SK-N-MC (cell line): ENCODE results near the gene ROCK2.

Experiments
- DNase-seq: peaks from one replicate; pipeline ENCODE4 v3.0.0-alpha.2; 2011; ENCODE audit warnings: low read depth, low spot score
- H3K27ac ChIP-seq: fragments of 200-600 bp; sonication (generic); 2 replicates; pipeline ENCODE4 v1.5.1; 2016; ENCODE audit warnings: mixed run types
- H3K36me3 ChIP-seq: fragments of 200-600 bp; sonication (generic); 2 replicates; pipeline ENCODE4 v1.6.1; 2017; ENCODE audit warnings: antibody characterized with exemption, low read length, mixed read lengths; ENCODE audit not compliant: insufficient read depth
- H3K4me3 ChIP-seq: fragments of 200-600 bp; sonication (generic); 2 replicates; pipeline ENCODE4 v1.5.1; 2016
- H3K9ac ChIP-seq: fragments of 200-600 bp; sonication (generic); 2 replicates; pipeline ENCODE4 v1.8.0; 2017; ENCODE audit warnings: mixed run types, mixed read lengths; ENCODE audit not compliant: insufficient read length
- H3K9me3 ChIP-seq: fragments of 200-600 bp; sonication (generic); 2 replicates; pipeline ENCODE4 v1.6.1; 2017; ENCODE audit warnings: low read depth, mild to moderate bottlenecking, antibody characterized with exemption, low read length, moderate library complexity, mixed read lengths
- EZH2 ChIP-seq: fragments of 200-600 bp; sonication (generic); IDR thresholded peaks from one replicate; pipeline ENCODE4 v1.6.1; 2017; ENCODE audit warnings: antibody characterized with exemption
- FOXP2 ChIP-seq: optimal IDR thresholded peaks from 2 replicates; pipeline ENCODE3; 2011; ENCODE audit warnings: mild to moderate bottlenecking, moderate library complexity; ENCODE audit not compliant: insufficient read depth; ENCODE audit errors: extremely low read length, control extremely low read depth
- POLR2AphosphoS5 ChIP-seq: IDR thresholded peaks from 2 replicates; pipeline ENCODE4 v1.6.1; 2012; ENCODE audit warnings: mild to moderate bottlenecking, low read depth, low read length, borderline replicate concordance

ROCK2 gene

DNA sequence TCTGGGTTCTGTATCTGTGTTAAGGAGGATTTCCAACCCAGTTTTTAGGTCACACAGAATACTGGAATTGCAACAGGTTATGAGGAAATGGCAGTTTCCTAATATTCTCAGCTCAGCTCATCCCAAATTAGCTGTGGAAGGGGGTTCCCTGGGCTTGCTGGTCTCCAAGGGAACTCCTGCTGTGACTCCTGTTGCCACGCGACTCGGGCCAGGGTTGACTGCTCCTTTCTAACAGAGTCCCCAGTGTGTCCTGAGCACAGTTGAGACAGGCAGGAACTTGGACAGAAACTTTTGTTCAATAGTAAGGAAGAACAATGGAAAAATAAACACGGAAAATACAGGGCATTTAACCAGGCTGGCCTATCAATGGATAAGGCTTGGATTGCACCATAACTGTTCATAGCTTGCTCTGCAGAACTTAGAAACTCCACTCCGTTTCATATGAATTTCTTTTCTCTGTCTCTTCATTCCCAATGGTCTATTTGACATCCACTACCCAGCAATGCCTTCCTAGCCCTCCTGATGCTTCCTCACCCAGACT lies 3.8 kb upstream of the ROCK2 start:
- H3K9me3 ChIP-seq: no peaks in the 10 kb centered on the region
- no peak for DNase-seq
- H3K4me3 ChIP-seq: no peak overlapping the region
- H3K9ac ChIP-seq: no peak overlapping the region
- no peak overlapping the region for H3K27ac ChIP-seq
- TF ChIP-seq POLR2AphosphoS5 (no peak), EZH2 (no peak), FOXP2 (no peak)
- H3K36me3 ChIP-seq: no peaks in the 10 kb centered on the region

DNA sequence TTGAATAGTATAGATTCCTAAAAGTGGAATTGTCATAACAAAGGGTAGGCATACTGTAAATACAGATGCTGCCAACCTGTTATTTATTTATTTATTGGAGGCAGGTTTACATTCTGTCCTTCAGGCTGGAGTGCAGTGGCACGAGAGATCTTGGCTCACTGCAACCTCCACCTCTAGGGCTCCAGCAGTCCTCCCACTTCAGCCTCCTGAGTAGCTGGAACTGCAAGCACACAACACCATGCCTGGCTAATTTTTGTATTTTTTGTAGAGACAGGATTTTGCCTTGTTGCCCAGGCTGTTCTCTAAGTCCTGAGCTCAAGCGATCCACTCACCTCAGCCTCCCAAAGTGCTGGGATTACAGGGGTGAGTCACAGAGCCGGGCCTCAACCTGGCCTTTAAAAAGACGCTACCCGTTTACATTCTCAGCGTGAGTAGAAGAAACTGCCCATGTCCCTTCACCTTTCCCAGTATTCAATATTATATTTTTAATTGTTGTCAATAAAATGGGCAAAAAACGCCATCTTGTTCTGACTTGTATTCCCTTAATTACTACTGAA lies 3.0 kb upstream of the ROCK2 start:
- Histone ChIP-seq H3K9ac (no peak overlapping the region), H3K36me3 (no peaks in the 10 kb centered on the region), H3K9me3 (no peaks in the 10 kb centered on the region), H3K27ac (0 out of 2 replicates have a peak overlapping the region, but pooled peaks have one; percentile 6), H3K4me3 (no peak overlapping the region)
- TF ChIP-seq EZH2 (no peak), POLR2AphosphoS5 (no peak), FOXP2 (no peak)
- no peak for DNase-seq

DNA sequence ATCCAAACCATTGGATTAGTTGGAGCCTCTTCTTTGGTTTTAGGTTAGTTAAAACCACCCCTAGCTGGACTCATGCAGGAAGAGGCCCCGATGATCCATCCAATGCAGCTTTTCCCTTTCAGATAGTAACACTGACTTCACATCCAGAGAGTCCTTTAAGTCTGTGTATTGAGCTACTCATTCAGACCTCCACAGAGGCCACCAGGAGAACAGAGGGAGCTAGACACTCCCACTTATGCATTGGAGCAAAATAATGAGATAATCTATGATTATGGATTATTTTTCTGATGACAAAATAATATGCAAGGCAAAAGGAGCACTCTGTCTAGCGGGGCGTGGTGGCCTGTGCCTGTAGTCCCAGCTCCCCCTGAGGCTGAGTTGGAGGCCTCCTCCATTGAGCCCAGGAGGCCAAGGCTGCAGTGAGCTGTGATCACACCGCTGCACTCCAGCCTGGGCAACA lies 1.6 kb upstream of the ROCK2 start:
- no peak for DNase-seq
- Histone ChIP-seq H3K36me3 (no peaks in the 10 kb centered on the region), H3K4me3 (peak overlapping the region; percentile 78; the same call in 1 of the 2 replicates), H3K27ac (peak overlapping the region; percentile 75), H3K9me3 (no peaks in the 10 kb centered on the region), H3K9ac (no peak overlapping the region)
- TF ChIP-seq POLR2AphosphoS5 (no peak), EZH2 (no peak), FOXP2 (no peak)

DNA sequence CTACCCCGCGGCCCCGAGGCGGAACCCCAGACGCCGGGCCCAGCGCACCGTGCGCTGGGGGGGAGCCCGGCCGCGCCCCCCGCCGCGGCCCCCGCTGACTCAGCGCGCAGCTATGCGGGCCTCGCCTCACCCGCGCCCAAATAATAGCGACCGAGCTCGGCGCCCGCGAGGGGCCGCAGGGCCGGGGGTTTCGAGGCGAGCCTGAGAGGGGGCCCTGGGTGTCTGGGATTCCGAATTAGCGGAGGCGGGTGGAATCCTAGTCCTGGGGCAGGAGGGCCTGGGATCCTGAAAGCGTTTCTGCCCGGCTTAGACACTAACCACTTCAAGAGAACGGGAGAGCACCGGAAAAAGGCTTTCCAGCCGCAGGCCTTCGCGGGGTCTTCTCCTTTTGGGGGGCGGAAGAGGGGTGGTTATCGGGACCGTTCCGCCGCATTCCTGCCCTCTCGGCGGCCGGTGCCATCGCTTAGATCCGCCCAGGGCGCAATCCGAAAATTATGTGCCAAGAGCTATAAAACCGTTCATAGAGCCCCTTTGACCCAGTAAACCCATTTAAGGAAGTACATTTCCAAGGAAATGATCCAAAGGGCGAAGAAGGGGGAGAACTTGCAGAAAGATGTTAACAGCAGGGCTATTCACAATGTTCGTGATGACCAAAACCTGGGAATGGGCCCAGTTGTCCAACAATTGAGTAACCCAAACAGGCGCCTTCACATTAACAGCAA lies 681 bp upstream of the ROCK2 start:
- H3K27ac ChIP-seq: peak overlapping the region; percentile 75
- DNase-seq: no peak

DNA sequence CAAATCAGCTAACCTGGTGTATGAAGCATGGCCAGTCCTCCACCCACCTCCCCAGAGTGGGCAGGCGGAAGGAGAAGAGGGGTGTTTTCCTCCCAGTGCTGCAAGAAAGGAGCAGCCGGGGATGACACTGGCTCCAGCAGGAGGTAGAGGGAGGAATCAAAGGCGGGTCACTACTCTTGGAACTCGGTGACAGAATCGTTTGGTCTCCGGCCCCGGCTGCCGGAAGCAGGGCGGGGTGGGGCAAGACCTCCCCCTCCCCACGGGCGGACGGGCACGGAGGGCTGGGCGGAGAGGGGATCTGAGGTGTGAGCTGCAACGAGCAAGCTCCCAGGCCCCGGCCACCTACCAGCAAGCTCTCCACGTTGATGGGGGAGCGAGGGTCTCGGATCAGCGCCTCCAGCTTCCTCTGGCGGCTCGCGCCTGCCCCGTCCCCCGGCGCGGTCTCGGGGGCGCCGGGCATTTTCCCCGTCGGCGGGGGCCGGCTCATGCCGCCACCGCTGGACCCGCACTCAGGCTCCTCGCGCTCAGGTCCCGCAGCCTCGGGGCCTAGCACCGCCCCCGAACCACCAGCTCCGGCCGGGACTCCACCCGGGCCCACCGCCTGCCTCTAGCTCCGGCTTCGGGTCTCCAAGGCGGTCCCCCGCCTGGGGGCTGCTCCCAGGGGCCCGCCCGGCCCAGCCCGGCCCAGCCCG lies 640 bp downstream of the ROCK2 start:
- no peaks in the 10 kb centered on the region for H3K9me3 ChIP-seq
- no peak overlapping the region for H3K27ac ChIP-seq
- H3K36me3 ChIP-seq: no peaks in the 10 kb centered on the region
- TF ChIP-seq EZH2: no peak
- no peak for TF ChIP-seq FOXP2
- no peak for TF ChIP-seq POLR2AphosphoS5
- H3K4me3 ChIP-seq: peak overlapping the region; percentile 86
- DNase-seq: no peak
- H3K9ac ChIP-seq: peak overlapping the region; percentile 87

More for the DNA sequence above, 681 bp upstream of the ROCK2 start:
- peak overlapping the region; percentile 78 for H3K4me3 ChIP-seq
- H3K9me3 ChIP-seq: no peaks in the 10 kb centered on the region
- H3K36me3 ChIP-seq: no peaks in the 10 kb centered on the region
- H3K9ac ChIP-seq: peak overlapping the region; percentile 78
- TF ChIP-seq POLR2AphosphoS5 (no peak), FOXP2 (no peak), EZH2 (no peak)

DNA sequence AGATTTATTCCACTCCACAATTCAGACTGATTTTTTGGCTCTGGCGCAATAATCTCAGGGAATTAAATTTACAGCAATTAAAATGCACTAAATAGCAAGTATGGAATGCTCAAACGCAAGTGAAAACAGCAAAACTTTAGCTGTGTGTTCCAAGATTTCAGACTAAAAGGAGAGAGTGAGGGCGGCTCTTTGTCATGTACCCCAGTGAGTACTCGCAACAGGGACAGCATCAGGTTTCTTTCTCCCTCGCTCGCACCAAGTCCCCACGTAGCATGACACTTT lies 1.1 kb downstream of the ROCK2 start:
- no peak for TF ChIP-seq EZH2
- TF ChIP-seq FOXP2: no peak
- no peak for TF ChIP-seq POLR2AphosphoS5
- no peak for DNase-seq
- no peaks in the 10 kb centered on the region for H3K9me3 ChIP-seq
- H3K4me3 ChIP-seq: peak overlapping the region; percentile 86
- no peak overlapping the region for H3K27ac ChIP-seq
- H3K9ac ChIP-seq: peak overlapping the region; percentile 87
- H3K36me3 ChIP-seq: no peaks in the 10 kb centered on the region

DNA sequence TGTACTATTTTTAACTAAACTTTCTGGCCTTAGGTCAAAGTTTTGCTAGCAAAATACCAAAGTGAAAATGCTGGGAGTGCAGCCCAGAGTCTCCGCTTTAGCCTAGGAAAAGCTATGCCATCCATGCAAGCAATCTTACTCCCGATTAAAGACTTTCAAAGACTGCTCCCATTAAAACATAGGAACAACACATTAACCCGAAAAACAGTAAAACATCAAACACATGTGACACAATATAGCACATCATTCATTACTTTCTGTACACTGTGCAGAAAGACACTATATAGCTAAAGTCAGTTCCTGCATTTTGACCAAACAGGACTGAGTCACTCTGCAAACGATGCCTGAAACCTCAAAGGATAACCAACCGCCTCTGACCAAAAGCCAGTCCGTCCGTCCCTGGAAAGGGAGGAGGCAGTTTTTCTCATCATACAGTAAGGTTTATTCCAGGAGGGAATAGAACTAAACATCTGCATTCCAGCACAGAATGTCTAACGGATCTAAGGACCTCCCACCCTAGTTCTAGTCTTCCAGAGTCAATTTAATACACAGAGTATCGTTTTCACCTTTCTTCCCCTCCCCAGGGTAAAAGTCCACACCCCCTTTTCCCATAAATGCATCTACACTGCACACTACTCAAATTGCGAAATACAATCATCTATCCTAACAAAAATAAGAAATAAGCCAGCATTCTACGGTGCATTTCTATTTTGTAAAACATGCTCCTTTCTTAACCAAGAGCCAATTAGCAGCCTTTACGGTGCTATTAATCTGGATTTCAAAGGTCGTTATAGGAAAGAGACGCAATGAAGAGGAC lies 1.7 kb downstream of the ROCK2 start:
- Histone ChIP-seq H3K36me3 (0 out of 2 replicates have a peak, but pooled peaks cover under 1% of the 10 kb centered on the region), H3K4me3 (peak overlapping the region; percentile 86), H3K9ac (peak overlapping the region; percentile 87), H3K9me3 (no peaks in the 10 kb centered on the region), H3K27ac (no peak overlapping the region)
- DNase-seq: no peak
- TF ChIP-seq FOXP2 (no peak), EZH2 (no peak), POLR2AphosphoS5 (no peak)

DNA sequence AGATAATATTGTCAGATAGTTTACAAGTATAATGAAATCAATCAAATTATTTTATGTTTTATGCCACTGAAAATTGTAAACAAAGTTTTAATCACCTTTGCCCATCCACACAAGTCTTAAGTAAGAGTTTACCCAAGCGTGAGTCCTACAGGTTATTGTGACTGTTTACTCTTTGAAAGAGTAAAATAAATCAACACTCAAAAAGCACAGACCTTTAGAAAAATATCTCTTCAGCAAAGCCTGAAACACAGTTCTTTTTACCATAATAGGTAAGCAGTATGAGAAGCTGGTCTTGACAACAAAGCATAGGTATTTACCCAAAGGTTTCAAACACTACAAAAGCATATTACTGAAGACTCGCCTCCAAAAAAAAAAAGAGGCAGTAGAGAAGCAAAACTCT lies 3.7 kb downstream of the ROCK2 start:
- Histone ChIP-seq H3K27ac (no peak overlapping the region), H3K4me3 (peak overlapping the region; percentile 44), H3K36me3 (0 out of 2 replicates have a peak, but pooled peaks cover 7% of the 10 kb centered on the region), H3K9me3 (no peaks in the 10 kb centered on the region), H3K9ac (no peak overlapping the region)
- no peak for DNase-seq
- TF ChIP-seq POLR2AphosphoS5: no peak
- TF ChIP-seq EZH2: no peak
- TF ChIP-seq FOXP2: no peak
